Subcutaneous abdominal adipose tissue (tissue), 5 donors: ENCODE results near the gene OR6B3.

Experiments
- H3K27ac ChIP-seq: one replicate; pipeline ENCODE4 v1.7.0; 2013; ENCODE audit warnings: low read depth, mild to moderate bottlenecking, inconsistent platforms, low read length, moderate library complexity
- H3K27me3 ChIP-seq, 5 donors: one replicate each; pipeline ENCODE4 v1.7.0; 2013; ENCODE audit warnings: low read length in 5 of 5, inconsistent platforms in 1 of 5; ENCODE audit not compliant: control insufficient read depth in 5 of 5, insufficient read depth in 4 of 5
- H3K36me3 ChIP-seq, 5 donors: one replicate each; pipeline ENCODE4 v1.7.0; 2013; ENCODE audit warnings: low read length in 5 of 5; ENCODE audit not compliant: control insufficient read depth in 5 of 5, insufficient read depth in 5 of 5
- H3K4me1 ChIP-seq, 5 donors: one replicate each; pipeline ENCODE4 v1.7.0; 2013; ENCODE audit warnings: low read length in 5 of 5, mild to moderate bottlenecking in 3 of 5, moderate library complexity in 1 of 5; ENCODE audit not compliant: control insufficient read depth in 5 of 5, insufficient read depth in 5 of 5
- H3K4me3 ChIP-seq, 5 donors: one replicate each; pipeline ENCODE4 v1.7.0; 2013; ENCODE audit warnings: low read length in 5 of 5, low read depth in 1 of 5
- H3K9ac ChIP-seq, 5 donors: one replicate each; pipeline ENCODE4 v1.7.0; 2013; ENCODE audit warnings: low read length in 5 of 5, mild to moderate bottlenecking in 4 of 5, moderate library complexity in 3 of 5
- H3K9me3 ChIP-seq, 5 donors: one replicate each; pipeline ENCODE4 v1.7.0; 2013; ENCODE audit warnings: low read length in 5 of 5; ENCODE audit not compliant: control insufficient read depth in 5 of 5
- donor health status: healthy.
- donor health status: healthy.
- donor health status: healthy.
- donor health status: healthy.
- donor health status: healthy.

Gene OR6B3

GRCh38 chr2:240030379-240031094 is 22.8 kb downstream of the OR6B3 start, which contains the start of gene OR6B2:
OR6B2 (minus strand) TSS chr2:240030429; CDS start chr2:240030429, 0 bp downstream.
- Histone ChIP-seq H3K9ac (no peak within 1 kb of the TSS), H3K36me3 (no peaks in the 10 kb centered on the region), H3K9me3 (no peaks in the 10 kb centered on the region), H3K4me1 (peaks cover 0 to 2% (median 0%) of the 10 kb centered on the region in 5 donors), H3K4me3 (no peak within 1 kb of the TSS), H3K27ac (no peak within 1 kb of the TSS), H3K27me3 (peaks cover 5 to 17% (median 11%) of the 10 kb centered on the region in 5 donors)

- peak overlapping the region; percentile 89 to 100 (median 96) for H3K9ac ChIP-seq
- H3K27ac ChIP-seq, result peak overlapping the region; percentile 66
- H3K27me3 ChIP-seq, result no peaks in the 10 kb centered on the region
Observed at GRCh38 chr2:240024766-240025165, 28.6 kb downstream of the OR6B3 start.

GRCh38 chr2:240023792-240024191 is 29.5 kb downstream of the OR6B3 start:
- Histone ChIP-seq H3K4me1 (peaks cover 5 to 18% (median 15%) of the 10 kb centered on the region in 5 donors), H3K9me3 (no peaks in the 10 kb centered on the region), H3K27me3 (no peaks in the 10 kb centered on the region), H3K4me3 (peak overlapping the region in 1 of 5 donors; percentile 96), H3K9ac (peak overlapping the region in 4 of 5 donors; percentile 12 to 100 (median 94)), H3K27ac (no peak overlapping the region), H3K36me3 (peaks cover 0 to 24% (median 24%) of the 10 kb centered on the region in 5 donors)

More at GRCh38 chr2:240024766-240025165, 28.6 kb downstream of the OR6B3 start:
- Histone ChIP-seq H3K36me3 (peaks cover 0 to 19% (median 16%) of the 10 kb centered on the region in 5 donors), H3K9me3 (no peaks in the 10 kb centered on the region), H3K4me3 (peak overlapping the region; percentile 76 to 99 (median 96)), H3K4me1 (peaks cover 5 to 18% (median 15%) of the 10 kb centered on the region in 5 donors)

- no peak overlapping the region for H3K27ac ChIP-seq
- H3K27me3 ChIP-seq, result no peaks in the 10 kb centered on the region
- peaks cover 0 to 46% (median 44%) of the 10 kb centered on the region in 5 donors for H3K36me3 ChIP-seq
- no peak overlapping the region for H3K4me3 ChIP-seq
- H3K4me1 ChIP-seq, result peaks cover 5 to 18% (median 15%) of the 10 kb centered on the region in 5 donors
- no peaks in the 10 kb centered on the region for H3K9me3 ChIP-seq
- H3K9ac ChIP-seq, result no peak overlapping the region
Observed at GRCh38 chr2:240021488-240022104, 31.7 kb downstream of the OR6B3 start.

GRCh38 chr2:240018071-240018750 is 35.1 kb downstream of the OR6B3 start:
- H3K27me3 ChIP-seq, result no peaks in the 10 kb centered on the region
- H3K36me3 ChIP-seq, result peaks cover 4 to 79% (median 70%) of the 10 kb centered on the region in 5 donors
- H3K4me3 ChIP-seq, result no peak overlapping the region
- H3K4me1 ChIP-seq, result peaks cover 0 to 3% (median 0%) of the 10 kb centered on the region in 5 donors
- no peak overlapping the region for H3K9ac ChIP-seq
- H3K27ac ChIP-seq, result no peak overlapping the region
- no peaks in the 10 kb centered on the region for H3K9me3 ChIP-seq

- H3K36me3 ChIP-seq, result peaks cover 22 to 94% (median 79%) of the 10 kb centered on the region in 5 donors
- H3K9me3 ChIP-seq, result no peaks in the 10 kb centered on the region
- no peak overlapping the region for H3K9ac ChIP-seq
- H3K4me3 ChIP-seq, result no peak overlapping the region
- H3K27me3 ChIP-seq, result no peaks in the 10 kb centered on the region
- H3K4me1 ChIP-seq, result no peaks in the 10 kb centered on the region
- H3K27ac ChIP-seq, result no peak overlapping the region
Observed at GRCh38 chr2:240014327-240014726, 39.0 kb downstream of the OR6B3 start.

- H3K36me3 ChIP-seq, result peaks cover 27 to 94% (median 87%) of the 10 kb centered on the region in 5 donors
- H3K9ac ChIP-seq, result no peak overlapping the region
- H3K4me1 ChIP-seq, result no peaks in the 10 kb centered on the region
- no peak overlapping the region for H3K27ac ChIP-seq
- H3K4me3 ChIP-seq, result no peak overlapping the region
- H3K9me3 ChIP-seq, result no peaks in the 10 kb centered on the region
- no peaks in the 10 kb centered on the region for H3K27me3 ChIP-seq
Observed at GRCh38 chr2:240013343-240013742, 40.0 kb downstream of the OR6B3 start.

- Histone ChIP-seq H3K9ac (no peak overlapping the region), H3K36me3 (peaks cover 16 to 98% (median 90%) of the 10 kb centered on the region in 5 donors), H3K4me1 (no peaks in the 10 kb centered on the region), H3K27ac (no peak overlapping the region), H3K9me3 (no peaks in the 10 kb centered on the region), H3K27me3 (no peaks in the 10 kb centered on the region), H3K4me3 (no peak overlapping the region)
Observed at GRCh38 chr2:240002983-240003382, 50.3 kb downstream of the OR6B3 start.

GRCh38 chr2:240000671-240001070 is 52.6 kb downstream of the OR6B3 start:
- no peak overlapping the region for H3K4me3 ChIP-seq
- H3K9me3 ChIP-seq, result no peaks in the 10 kb centered on the region
- H3K9ac ChIP-seq, result no peak overlapping the region
- H3K27me3 ChIP-seq, result no peaks in the 10 kb centered on the region
- no peaks in the 10 kb centered on the region for H3K4me1 ChIP-seq
- H3K36me3 ChIP-seq, result peaks cover 4 to 81% (median 68%) of the 10 kb centered on the region in 5 donors
- no peak overlapping the region for H3K27ac ChIP-seq
